Measurements from ENCODE around the gene ATPAF2.
A peak's percentile ranks its signal among the peaks of the same experiment; 100 is the strongest.

ATPAF2 gene

GRCh38 chr17:18019838-18020154 lies 19.2 kb downstream of the ATPAF2 start:
- H3K36me3 ChIP-seq (replicated peaks in 1 of 2; ENCODE audit: control insufficient read depth in 2 of 2, insufficient read depth in 2 of 2, low read length in 2 of 2), result peaks cover 8 to 9% of the 10 kb centered on the region in 2 donors
- no peak overlapping the region for H4K91ac ChIP-seq (ENCODE audit: low read depth, low read length, poor library complexity)
- H3K27ac ChIP-seq (replicated peaks; ENCODE audit: low read length), result no peak overlapping the region
- no peak overlapping the region for H4K8ac ChIP-seq (ENCODE audit: low read depth, low read length)
- no peak overlapping the region for H2BK15ac ChIP-seq (ENCODE audit: low read length)
- no peaks in the 10 kb centered on the region for H3K27me3 ChIP-seq (ENCODE audit: control insufficient read depth in 3 of 3, insufficient read depth in 3 of 3, low read depth in 1 of 3, low read length in 3 of 3)
- no peak for DNase-seq (ENCODE audit: low spot score)
- H2BK5ac ChIP-seq (ENCODE audit: low read length), result no peak overlapping the region
- no peak overlapping the region for H2AFZ ChIP-seq (ENCODE audit: low read length)
- H2AK5ac ChIP-seq (ENCODE audit: low read depth, low read length), result no peak overlapping the region
- no peak overlapping the region for H3K14ac ChIP-seq (ENCODE audit: low read length)
- H2BK120ac ChIP-seq (ENCODE audit: low read depth, low read length), result no peak overlapping the region
- WGBS, 2 donors (ENCODE audit: extremely low coverage in 2 of 2, insufficient read length in 2 of 2, insufficient replicate concordance in 1 of 2), result no CpG with 5 or more reads among the region's 2 CpGs
- H3K79me1 ChIP-seq (ENCODE audit: low read depth, low read length), result no peaks in the 10 kb centered on the region
- H2BK12ac ChIP-seq (ENCODE audit: low read length), result no peak overlapping the region
- H3K9me3 ChIP-seq (replicated peaks in 1 of 2; ENCODE audit: control insufficient read depth in 2 of 2, insufficient read depth in 1 of 2, low read depth in 1 of 2, low read length in 2 of 2), result peaks cover 0 to 2% of the 10 kb centered on the region in 2 donors
- H3K4ac ChIP-seq (ENCODE audit: low read length), result no peak overlapping the region
- H3K23ac ChIP-seq (ENCODE audit: low read depth, low read length, poor library complexity), result no peak overlapping the region
- no peak overlapping the region for H3K4me2 ChIP-seq (ENCODE audit: insufficient read depth, low read length, poor library complexity, severe bottlenecking)
- H3K4me1 ChIP-seq (ENCODE audit: control insufficient read depth in 2 of 2, insufficient read depth in 1 of 2, low read depth in 1 of 2, low read length in 2 of 2), result peaks cover 0 to 8% of the 10 kb centered on the region in 2 donors
- no peak overlapping the region for H3K4me3 ChIP-seq (ENCODE audit: low read length in 2 of 2)
- H3K9ac ChIP-seq (ENCODE audit: low read depth, low read length, poor library complexity), result no peak overlapping the region
- H3K18ac ChIP-seq (ENCODE audit: low read length), result no peak overlapping the region

- no peak overlapping the region for H3K27ac ChIP-seq (replicated peaks; ENCODE audit: low read length)
- no peak overlapping the region for H3K4me3 ChIP-seq (ENCODE audit: low read length in 2 of 2)
- peak overlapping the region; percentile 26 for H2BK5ac ChIP-seq (ENCODE audit: low read length)
- peak overlapping the region; percentile 97 for H4K8ac ChIP-seq (ENCODE audit: low read depth, low read length)
- no peak overlapping the region for H3K4ac ChIP-seq (ENCODE audit: low read length)
- H2BK15ac ChIP-seq (ENCODE audit: low read length), result no peak overlapping the region
- H3K18ac ChIP-seq (ENCODE audit: low read length), result no peak overlapping the region
- H3K79me1 ChIP-seq (ENCODE audit: low read depth, low read length), result no peaks in the 10 kb centered on the region
- H3K36me3 ChIP-seq (replicated peaks in 1 of 2; ENCODE audit: control insufficient read depth in 2 of 2, insufficient read depth in 2 of 2, low read length in 2 of 2), result peaks cover 8 to 9% of the 10 kb centered on the region in 2 donors
- H3K4me2 ChIP-seq (ENCODE audit: insufficient read depth, low read length, poor library complexity, severe bottlenecking), result no peak overlapping the region
- H4K91ac ChIP-seq (ENCODE audit: low read depth, low read length, poor library complexity), result no peak overlapping the region
- H3K4me1 ChIP-seq (ENCODE audit: control insufficient read depth in 2 of 2, insufficient read depth in 1 of 2, low read depth in 1 of 2, low read length in 2 of 2), result peaks cover 0 to 8% of the 10 kb centered on the region in 2 donors
- no peak overlapping the region for H2AK5ac ChIP-seq (ENCODE audit: low read depth, low read length)
- no peak overlapping the region for H3K9ac ChIP-seq (ENCODE audit: low read depth, low read length, poor library complexity)
- peak overlapping the region; percentile 67 for H3K23ac ChIP-seq (ENCODE audit: low read depth, low read length, poor library complexity)
- H2BK120ac ChIP-seq (ENCODE audit: low read depth, low read length), result no peak overlapping the region
- DNase-seq (ENCODE audit: low spot score), result no peak
- H3K27me3 ChIP-seq (ENCODE audit: control insufficient read depth in 3 of 3, insufficient read depth in 3 of 3, low read depth in 1 of 3, low read length in 3 of 3), result no peaks in the 10 kb centered on the region
- H2AFZ ChIP-seq (ENCODE audit: low read length), result no peak overlapping the region
- no peak overlapping the region for H2BK12ac ChIP-seq (ENCODE audit: low read length)
- H3K14ac ChIP-seq (ENCODE audit: low read length), result no peak overlapping the region
- WGBS, 2 donors (ENCODE audit: extremely low coverage in 2 of 2, insufficient read length in 2 of 2, insufficient replicate concordance in 1 of 2), result no CpG with 5 or more reads among the region's 15 CpGs
- H3K9me3 ChIP-seq (replicated peaks in 1 of 2; ENCODE audit: control insufficient read depth in 2 of 2, insufficient read depth in 1 of 2, low read depth in 1 of 2, low read length in 2 of 2), result peaks cover 0 to 2% of the 10 kb centered on the region in 2 donors
Measured at GRCh38 chr17:18018411-18018921, 20.5 kb downstream of the ATPAF2 start.

GRCh38 chr17:18017958-18018357 lies 21.0 kb downstream of the ATPAF2 start:
- Histone ChIP-seq H2BK120ac (ENCODE audit: low read depth, low read length) (no peak overlapping the region), H3K27ac (replicated peaks; ENCODE audit: low read length) (no peak overlapping the region), H3K4me1 (ENCODE audit: control insufficient read depth in 2 of 2, insufficient read depth in 1 of 2, low read depth in 1 of 2, low read length in 2 of 2) (peaks cover 0 to 8% of the 10 kb centered on the region in 2 donors)

GRCh38 chr17:18016426-18016825 lies 22.5 kb downstream of the ATPAF2 start:
- H2BK15ac ChIP-seq (ENCODE audit: low read length), result no peak overlapping the region
- H3K18ac ChIP-seq (ENCODE audit: low read length), result no peak overlapping the region
- WGBS, 2 donors (ENCODE audit: extremely low coverage in 2 of 2, insufficient read length in 2 of 2, insufficient replicate concordance in 1 of 2), result no CpG with 5 or more reads among the region's 12 CpGs
- H2AK5ac ChIP-seq (ENCODE audit: low read depth, low read length), result no peak overlapping the region
- peaks cover 0 to 8% of the 10 kb centered on the region in 2 donors for H3K4me1 ChIP-seq (ENCODE audit: control insufficient read depth in 2 of 2, insufficient read depth in 1 of 2, low read depth in 1 of 2, low read length in 2 of 2)
- no peaks in the 10 kb centered on the region for H3K79me1 ChIP-seq (ENCODE audit: low read depth, low read length)
- H4K91ac ChIP-seq (ENCODE audit: low read depth, low read length, poor library complexity), result no peak overlapping the region
- H3K27me3 ChIP-seq (ENCODE audit: control insufficient read depth in 3 of 3, insufficient read depth in 3 of 3, low read depth in 1 of 3, low read length in 3 of 3), result no peaks in the 10 kb centered on the region
- H3K9me3 ChIP-seq (replicated peaks in 1 of 2; ENCODE audit: control insufficient read depth in 2 of 2, insufficient read depth in 1 of 2, low read depth in 1 of 2, low read length in 2 of 2), result peaks cover 0 to 2% of the 10 kb centered on the region in 2 donors
- no peak overlapping the region for H2BK120ac ChIP-seq (ENCODE audit: low read depth, low read length)
- DNase-seq (ENCODE audit: low spot score), result no peak
- H3K4me2 ChIP-seq (ENCODE audit: insufficient read depth, low read length, poor library complexity, severe bottlenecking), result no peak overlapping the region
- H3K27ac ChIP-seq (replicated peaks; ENCODE audit: low read length), result no peak overlapping the region
- H2BK5ac ChIP-seq (ENCODE audit: low read length), result no peak overlapping the region
- H3K36me3 ChIP-seq (replicated peaks in 1 of 2; ENCODE audit: control insufficient read depth in 2 of 2, insufficient read depth in 2 of 2, low read length in 2 of 2), result peaks cover 9% of the 10 kb centered on the region in 2 donors
- H2BK12ac ChIP-seq (ENCODE audit: low read length), result no peak overlapping the region
- H3K14ac ChIP-seq (ENCODE audit: low read length), result no peak overlapping the region
- H4K8ac ChIP-seq (ENCODE audit: low read depth, low read length), result no peak overlapping the region
- H3K4ac ChIP-seq (ENCODE audit: low read length), result no peak overlapping the region
- no peak overlapping the region for H2AFZ ChIP-seq (ENCODE audit: low read length)
- no peak overlapping the region for H3K9ac ChIP-seq (ENCODE audit: low read depth, low read length, poor library complexity)
- H3K23ac ChIP-seq (ENCODE audit: low read depth, low read length, poor library complexity), result no peak overlapping the region
- no peak overlapping the region for H3K4me3 ChIP-seq (ENCODE audit: low read length in 2 of 2)

More at GRCh38 chr17:18017958-18018357, 21.0 kb downstream of the ATPAF2 start:
- H3K4ac ChIP-seq (ENCODE audit: low read length), result no peak overlapping the region
- no peak overlapping the region for H3K4me2 ChIP-seq (ENCODE audit: insufficient read depth, low read length, poor library complexity, severe bottlenecking)
- H3K27me3 ChIP-seq (ENCODE audit: control insufficient read depth in 3 of 3, insufficient read depth in 3 of 3, low read depth in 1 of 3, low read length in 3 of 3), result no peaks in the 10 kb centered on the region
- H2AK5ac ChIP-seq (ENCODE audit: low read depth, low read length), result no peak overlapping the region
- H4K91ac ChIP-seq (ENCODE audit: low read depth, low read length, poor library complexity), result no peak overlapping the region
- peak overlapping the region; percentile 26 for H2BK5ac ChIP-seq (ENCODE audit: low read length)
- H2BK12ac ChIP-seq (ENCODE audit: low read length), result no peak overlapping the region
- H3K14ac ChIP-seq (ENCODE audit: low read length), result no peak overlapping the region
- no peak overlapping the region for H2AFZ ChIP-seq (ENCODE audit: low read length)
- no peak overlapping the region for H3K18ac ChIP-seq (ENCODE audit: low read length)
- H2BK15ac ChIP-seq (ENCODE audit: low read length), result no peak overlapping the region
- H3K36me3 ChIP-seq (replicated peaks in 1 of 2; ENCODE audit: control insufficient read depth in 2 of 2, insufficient read depth in 2 of 2, low read length in 2 of 2), result peaks cover 8 to 9% of the 10 kb centered on the region in 2 donors
- no peak overlapping the region for H3K9ac ChIP-seq (ENCODE audit: low read depth, low read length, poor library complexity)
- no peak for DNase-seq (ENCODE audit: low spot score)
- WGBS, 2 donors (ENCODE audit: extremely low coverage in 2 of 2, insufficient read length in 2 of 2, insufficient replicate concordance in 1 of 2), result no CpG with 5 or more reads among the region's 3 CpGs
- H3K4me3 ChIP-seq (ENCODE audit: low read length in 2 of 2), result no peak overlapping the region
- peaks cover 0 to 2% of the 10 kb centered on the region in 2 donors for H3K9me3 ChIP-seq (replicated peaks in 1 of 2; ENCODE audit: control insufficient read depth in 2 of 2, insufficient read depth in 1 of 2, low read depth in 1 of 2, low read length in 2 of 2)
- no peak overlapping the region for H4K8ac ChIP-seq (ENCODE audit: low read depth, low read length)
- no peaks in the 10 kb centered on the region for H3K79me1 ChIP-seq (ENCODE audit: low read depth, low read length)
- H3K23ac ChIP-seq (ENCODE audit: low read depth, low read length, poor library complexity), result no peak overlapping the region

Measured in neuronal stem cell (in vitro differentiated cells).